Measurements from ENCODE around the gene B4GALT2. TPM values are rescaled to one million over a fixed set of nuclear protein-coding genes. Genes with fewer than 3 reads are reported as not detected.

Gene B4GALT2
- total and polyA plus RNA-seq, 2 of the 4 experiments (the other 2 are of a cell fraction): 52.3 to 60.8 TPM

DNA sequence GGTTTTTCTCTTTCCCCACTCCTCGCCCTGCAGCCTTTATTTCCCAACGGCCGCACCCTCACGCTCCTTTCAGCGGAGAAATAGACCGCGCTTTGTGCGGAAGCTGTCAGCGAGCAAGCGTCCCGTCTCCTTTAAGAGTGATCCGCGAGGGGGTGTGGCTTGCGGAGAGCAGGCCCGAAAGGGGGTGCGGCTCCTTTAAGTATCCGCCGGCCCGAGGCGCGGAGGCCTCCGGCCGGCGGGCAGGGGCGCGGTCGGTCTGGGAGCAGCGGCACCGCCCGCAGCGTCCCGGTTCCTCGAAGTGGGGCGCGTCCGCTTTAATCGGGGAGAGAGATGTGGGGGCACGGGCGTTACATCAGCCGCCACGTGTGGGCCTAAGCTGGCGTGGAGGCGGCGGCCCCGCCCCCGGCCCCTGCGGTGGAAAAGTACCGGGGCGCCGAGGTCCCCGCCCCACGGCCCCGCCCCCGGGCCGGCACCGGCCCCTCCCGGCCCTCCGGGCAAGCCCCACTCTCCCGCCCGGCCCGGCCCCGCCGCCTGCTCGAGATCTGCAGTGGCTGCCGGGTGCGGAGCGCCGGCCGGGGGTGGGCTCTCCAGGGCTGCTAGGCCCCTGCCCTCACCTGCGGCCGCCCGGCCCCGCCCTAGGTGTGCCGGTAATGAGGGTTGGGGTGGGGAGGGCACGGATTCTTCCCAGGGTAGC lies 51.0 kb downstream of the B4GALT2 start (continued):
- TF ChIP-seq USF2 (IDR thresholded peaks at IDR 0.05; ENCODE audit: low read depth, low read length): peak; percentile 55; the same call in 1 of the 2 replicates
- no peak for TF ChIP-seq CHD1 (IDR thresholded peaks at IDR 0.05; ENCODE audit: low read depth, low read length)

DNA sequence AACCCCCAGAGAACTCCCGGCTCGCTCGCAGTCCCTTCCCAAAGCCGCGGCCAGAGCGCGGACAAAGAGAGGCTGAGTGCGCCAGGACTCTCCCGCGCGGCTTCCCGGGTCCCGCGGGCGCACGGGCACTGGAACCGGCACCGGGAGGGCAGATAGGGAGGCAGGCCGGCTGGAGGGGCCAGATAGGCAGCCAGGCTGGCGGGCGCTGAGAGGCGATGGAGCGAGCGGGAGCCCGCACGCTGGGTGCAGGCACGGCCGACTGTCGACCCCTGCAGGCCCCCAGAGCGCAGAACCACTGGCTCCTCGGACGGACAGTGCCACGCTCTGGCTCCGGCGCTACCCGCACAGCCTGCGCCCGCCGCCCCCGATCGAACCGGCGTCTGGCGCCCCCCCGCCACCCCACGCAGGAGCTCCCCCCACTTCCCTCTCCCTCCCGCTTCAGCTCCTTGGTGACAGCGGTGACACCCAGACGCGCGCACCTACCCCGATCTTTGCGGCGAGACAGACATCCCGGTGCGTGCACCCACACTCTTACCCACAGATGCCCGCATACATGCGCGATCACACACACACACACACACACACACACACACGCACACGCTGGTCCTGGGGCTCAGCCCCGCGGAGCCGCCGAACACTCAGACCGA lies 51.7 kb downstream of the B4GALT2 start:
- Histone ChIP-seq H4K5ac (ENCODE audit: low read depth, low read length) (no peak overlapping the region), H3K27ac (ENCODE audit: insufficient read depth, low read length) (peak overlapping the region; percentile 36), H3K56ac (ENCODE audit: extremely low read depth, insufficient read depth, low read length) (peak overlapping the region; percentile 19; the same call in 1 of the 2 replicates), H3K9me3 (ENCODE audit: control insufficient read depth, insufficient read depth, low read length) (no peaks in the 10 kb centered on the region), H3K4me2 (ENCODE audit: low read depth, low read length) (peak overlapping the region; percentile 69), H3K4ac (ENCODE audit: low read depth, low read length) (peak overlapping the region; percentile 72), H3K4me3 (ENCODE audit: insufficient read depth, low read depth, low read length) (peak overlapping the region; percentile 88), H3K27me3 (ENCODE audit: control insufficient read depth, insufficient read depth, low read length) (no peaks in the 10 kb centered on the region), H3K4me1 (ENCODE audit: control insufficient read depth, insufficient read depth, low read length) (peaks cover 14% of the 10 kb centered on the region; the same call in 1 of the 2 replicates), H3K9me1 (ENCODE audit: insufficient read depth, low read length) (0 out of 2 replicates have a peak, but pooled peaks cover 7% of the 10 kb centered on the region), H4K91ac (ENCODE audit: insufficient read depth, low read depth, low read length) (peak overlapping the region; percentile 64), H3K79me1 (ENCODE audit: low read depth in 1 of 2, low read length in 2 of 2) (peaks cover 0 to 14% of the 10 kb centered on the region in 2 experiments; a peak in 2 of 4 replicates), H4K8ac (ENCODE audit: low read depth in 2 of 2, low read length in 2 of 2) (peak overlapping the region in 1 of 2 experiments; percentile 40; a peak in 2 of 4 replicates), H2BK20ac (ENCODE audit: low read depth, low read length) (no peak overlapping the region), H3K36me3 (ENCODE audit: control insufficient read depth, insufficient read depth, low read length) (no peaks in the 10 kb centered on the region), H3K9ac (ENCODE audit: low read depth, low read length) (peak overlapping the region; percentile 79), H4K20me1 (ENCODE audit: insufficient read depth, low read length) (no peaks in the 10 kb centered on the region), H2BK15ac (ENCODE audit: low read depth, low read length) (no peak overlapping the region), H2BK120ac (ENCODE audit: low read depth, low read length) (no peak overlapping the region), H3K23ac (ENCODE audit: low read depth, low read length) (peak overlapping the region; percentile 72), H3K14ac (replicated peaks; ENCODE audit: low read depth, low read length) (peak overlapping the region; percentile 80), H2AK5ac (ENCODE audit: low read depth, low read length) (peak overlapping the region; percentile 61; the same call in 1 of the 2 replicates), H2AFZ (replicated peaks; ENCODE audit: low read length, poor library complexity) (peak overlapping the region; percentile 94), H2BK5ac (ENCODE audit: low read depth, low read length, poor library complexity, severe bottlenecking) (no peak overlapping the region), H3K18ac (ENCODE audit: low read depth, low read length) (no peak overlapping the region; the same call in 1 of the 2 replicates), H2AK9ac (replicated peaks; ENCODE audit: low read depth, low read length, poor library complexity) (peak overlapping the region; percentile 97)
- ChIA-PET CTCF (interaction anchor here (0.6 to 2.5 kb wide), 3 partner anchors 17 to 317 kb away, joined by 5 to 9 read pairs (median 6); no protein-coding TSS in a partner anchor), POLR2A (ENCODE audit: unreplicated experiment) (no interaction called here)
- 1% methylated on average over 33 of the region's 66 CpGs; no CpG with 5 or more reads in 1 of the 2 experiments for WGBS, 2 experiments (ENCODE audit: extremely low coverage in 2 of 2, insufficient read length in 1 of 2)
- in situ Hi-C loops (cut with MboI; ENCODE audit: low sequenced_read_pairs): no loop called here
- TF ChIP-seq MAFK (IDR thresholded peaks at IDR 0.05; ENCODE audit: low read depth, low read length) (no peak), RAD21 (IDR thresholded peaks at IDR 0.05; ENCODE audit: low read length) (peak; percentile 24; the same call in 1 of the 2 replicates)
- TF ChIP-seq, protein P1, sequence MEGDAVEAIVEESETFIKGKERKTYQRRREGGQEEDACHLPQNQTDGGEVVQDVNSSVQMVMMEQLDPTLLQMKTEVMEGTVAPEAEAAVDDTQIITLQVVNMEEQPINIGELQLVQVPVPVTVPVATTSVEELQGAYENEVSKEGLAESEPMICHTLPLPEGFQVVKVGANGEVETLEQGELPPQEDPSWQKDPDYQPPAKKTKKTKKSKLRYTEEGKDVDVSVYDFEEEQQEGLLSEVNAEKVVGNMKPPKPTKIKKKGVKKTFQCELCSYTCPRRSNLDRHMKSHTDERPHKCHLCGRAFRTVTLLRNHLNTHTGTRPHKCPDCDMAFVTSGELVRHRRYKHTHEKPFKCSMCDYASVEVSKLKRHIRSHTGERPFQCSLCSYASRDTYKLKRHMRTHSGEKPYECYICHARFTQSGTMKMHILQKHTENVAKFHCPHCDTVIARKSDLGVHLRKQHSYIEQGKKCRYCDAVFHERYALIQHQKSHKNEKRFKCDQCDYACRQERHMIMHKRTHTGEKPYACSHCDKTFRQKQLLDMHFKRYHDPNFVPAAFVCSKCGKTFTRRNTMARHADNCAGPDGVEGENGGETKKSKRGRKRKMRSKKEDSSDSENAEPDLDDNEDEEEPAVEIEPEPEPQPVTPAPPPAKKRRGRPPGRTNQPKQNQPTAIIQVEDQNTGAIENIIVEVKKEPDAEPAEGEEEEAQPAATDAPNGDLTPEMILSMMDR (conservative IDR thresholded peaks at IDR 0.05; ENCODE audit: low read depth, low read length): peak; percentile 41
- peak; percentile 38 for ATAC-seq (ENCODE audit: low read depth)
- dilution Hi-C loops (cut with HindIII; ENCODE audit: low sequenced_read_pairs, unreplicated experiment): no loop called here
- no TSS peak for BruUV-seq (replicated peaks)
- peak; percentile 34 for DNase-seq
- intact Hi-C loops (cut with micrococcal nuclease): no loop called here

Data from IMR-90 (cell line).